Endothelial cell of umbilical vein (primary cell): ENCODE data around the gene SPIRE1.
"Not testable (repeated sequence)": the region's sequence is repeated elsewhere in the genome, so short reads cannot be mapped to it uniquely, and the experiment has no call there.

Experiments used
- CTCF ChIP-seq, 2 donors: IDR thresholded peaks; 1 replicate in 1 of 2; 2 replicates in 1 of 2; pipeline ENCODE4 v1.5.1; 2011; ENCODE audit warnings: low read length in 2 of 2, mild to moderate bottlenecking in 2 of 2, moderate library complexity in 2 of 2, control low read depth in 1 of 2, inconsistent platforms in 1 of 2, low read depth in 1 of 2; ENCODE audit not compliant: insufficient read depth in 1 of 2; ENCODE audit errors: extremely low read depth in 1 of 2
- EZH2 ChIP-seq: IDR thresholded peaks from 2 replicates; pipeline ENCODE4 v1.6.1; 2012; ENCODE audit warnings: borderline replicate concordance, low read depth, mild to moderate bottlenecking, moderate library complexity, low read length, inconsistent platforms; ENCODE audit not compliant: severe bottlenecking
- FOS ChIP-seq: IDR thresholded peaks from 2 replicates; pipeline ENCODE4 v1.6.1; 2011; ENCODE audit warnings: mild to moderate bottlenecking, low read length, moderate library complexity, borderline replicate concordance; ENCODE audit not compliant: insufficient read depth
- GATA2 ChIP-seq: IDR thresholded peaks from 2 replicates; pipeline ENCODE4 v1.7.0; 2011; ENCODE audit warnings: low read depth, mild to moderate bottlenecking, moderate library complexity, mixed read lengths, low read length; ENCODE audit not compliant: insufficient read length, insufficient read depth
- MAX ChIP-seq: IDR thresholded peaks from 2 replicates; pipeline ENCODE4 v1.6.1; 2011; ENCODE audit not compliant: insufficient read depth, insufficient read length
- MYC ChIP-seq: IDR thresholded peaks from one replicate; pipeline ENCODE4 v1.6.1; 2011; ENCODE audit warnings: mild to moderate bottlenecking, low read depth, low read length
- POLR2A ChIP-seq: IDR thresholded peaks from 2 replicates; pipeline ENCODE4 v1.6.1; 2012; ENCODE audit warnings: low read depth, mild to moderate bottlenecking, control low read depth, low read length
- POLR2AphosphoS5 ChIP-seq: IDR thresholded peaks from 2 replicates; pipeline ENCODE4 v1.6.1; 2012; ENCODE audit warnings: low read depth, mild to moderate bottlenecking, control low read depth, low read length, moderate library complexity; ENCODE audit not compliant: insufficient read depth

GRCh38 chr18:12643756-12644155 is 14.2 kb downstream of the SPIRE1 start:
- not testable (repeated sequence) for TF ChIP-seq EZH2; MAX; FOS; CTCF (IDR thresholded peaks at IDR 0.05; ENCODE audit: extremely low read depth in 1 of 2, insufficient read depth in 1 of 2, low read depth in 1 of 2, low read length in 2 of 2); POLR2AphosphoS5; POLR2A; GATA2; MYC
